CD14-positive monocyte (primary cell): ENCODE measurements around the gene CSPG4. TPM values are rescaled to one million over a fixed set of nuclear protein-coding genes. Genes with fewer than 3 reads are reported as not detected.
"Not testable (repeated sequence)": the region's sequence is repeated elsewhere in the genome, so short reads cannot be mapped to it uniquely, and the experiment has no call there.

Experiments
- DNase-seq, 3 donors: peaks; one replicate each; pipeline ENCODE4 v3.0.0-alpha.2; 2011 to 2022
- H2AFZ ChIP-seq: 2 replicates; pipeline ENCODE4 v1.6.0; 2012; ENCODE audit warnings: mild to moderate bottlenecking, low read depth, low read length, inconsistent platforms; ENCODE audit not compliant: insufficient read depth, poor library complexity, severe bottlenecking
- H3K27ac ChIP-seq, 2 donors: 1 replicate in 1 of 2; 2 replicates in 1 of 2; pipeline ENCODE4 v1.5.1; 2012 to 2013; ENCODE audit warnings: low read length in 2 of 2, control low read depth in 1 of 2, inconsistent platforms in 1 of 2, low read depth in 1 of 2, mild to moderate bottlenecking in 1 of 2
- H3K27me3 ChIP-seq, 2 donors: one replicate each; pipeline versions ENCODE4 v1.6.0 to v1.6.1; 2011 to 2013; ENCODE audit warnings: low read length in 2 of 2; ENCODE audit not compliant: control insufficient read depth in 2 of 2, insufficient read depth in 2 of 2
- H3K36me3 ChIP-seq, 2 donors: replicated peaks in 1 of 2; 1 replicate in 1 of 2; 2 replicates in 1 of 2; pipeline versions ENCODE4 v1.5.1 to v1.6.1; 2012 to 2013; ENCODE audit warnings: low read length in 2 of 2, control low read depth in 1 of 2, inconsistent platforms in 1 of 2, mild to moderate bottlenecking in 1 of 2; ENCODE audit not compliant: insufficient read depth in 2 of 2, control insufficient read depth in 1 of 2
- H3K4me1 ChIP-seq, 2 donors: 1 replicate in 1 of 2; 2 replicates in 1 of 2; pipeline versions ENCODE4 v1.5.1 to v1.6.1; 2012 to 2013; ENCODE audit warnings: low read length in 2 of 2, control low read depth in 1 of 2, inconsistent platforms in 1 of 2, mild to moderate bottlenecking in 1 of 2, moderate library complexity in 1 of 2; ENCODE audit not compliant: insufficient read depth in 2 of 2, control insufficient read depth in 1 of 2
- H3K4me2 ChIP-seq: replicated peaks from 2 replicates; pipeline ENCODE3; 2012; ENCODE audit warnings: low read length, moderate library complexity, mild to moderate bottlenecking; ENCODE audit not compliant: poor library complexity, severe bottlenecking; ENCODE audit errors: extremely low read depth
- H3K4me3 ChIP-seq, 3 experiments: fragments of 200-600 bp in 1 of 3; sonication (generic) in 1 of 3; replicated peaks in 1 of 3; 1 replicate in 2 of 3; 2 replicates in 1 of 3; pipeline ENCODE4 v1.5.1; 2011 to 2013; ENCODE audit warnings: low read length in 3 of 3, mild to moderate bottlenecking in 3 of 3, control low read depth in 2 of 3, low read depth in 2 of 3, inconsistent platforms in 1 of 3, moderate library complexity in 1 of 3
- H3K79me2 ChIP-seq: 2 replicates; pipeline ENCODE4 v1.6.0; 2012; ENCODE audit warnings: mild to moderate bottlenecking, control low read depth, inconsistent platforms, low read length, moderate library complexity; ENCODE audit not compliant: insufficient read depth
- H3K9ac ChIP-seq: 2 replicates; pipeline ENCODE4 v1.6.0; 2017; ENCODE audit warnings: low read length, mild to moderate bottlenecking; ENCODE audit not compliant: insufficient read depth, poor library complexity, severe bottlenecking
- H3K9me3 ChIP-seq, 2 donors: replicated peaks in 1 of 2; 1 replicate in 1 of 2; 2 replicates in 1 of 2; pipeline versions ENCODE4 v1.5.1 to v1.6.1; 2012 to 2013; ENCODE audit warnings: low read length in 2 of 2, control low read depth in 1 of 2; ENCODE audit not compliant: control insufficient read depth in 1 of 2, insufficient read depth in 1 of 2
- H4K20me1 ChIP-seq: 2 replicates; pipeline ENCODE4 v1.6.0; 2012; ENCODE audit warnings: mild to moderate bottlenecking, low read length, control low read depth, moderate library complexity; ENCODE audit not compliant: insufficient read depth
- H3K27ac Mint-ChIP-seq, 7 donors: one replicate each; pipeline ENCODE4 v1.8.0; 2020; ENCODE audit warnings: mild to moderate bottlenecking in 7 of 7, mixed read lengths in 7 of 7, moderate library complexity in 6 of 7, inconsistent platforms in 2 of 7
- H3K27me3 Mint-ChIP-seq, 3 donors: one replicate each; pipeline ENCODE4 v1.8.0; 2021 to 2022; ENCODE audit warnings: low read depth in 3 of 3, mild to moderate bottlenecking in 3 of 3, mixed read lengths in 3 of 3, moderate library complexity in 3 of 3, inconsistent platforms in 1 of 3
- H3K36me3 Mint-ChIP-seq, 2 donors: one replicate each; pipeline ENCODE4 v1.8.0; 2020; ENCODE audit warnings: mixed read lengths in 2 of 2, inconsistent platforms in 1 of 2, mild to moderate bottlenecking in 1 of 2
- H3K4me1 Mint-ChIP-seq: one replicate; pipeline ENCODE4 v1.8.0; 2020; ENCODE audit warnings: mild to moderate bottlenecking, mixed read lengths
- H3K4me3 Mint-ChIP-seq, 2 donors: one replicate each; pipeline ENCODE4 v1.8.0; 2020; ENCODE audit warnings: mild to moderate bottlenecking in 2 of 2, mixed read lengths in 2 of 2, moderate library complexity in 1 of 2
- H3K9me3 Mint-ChIP-seq, 7 donors: one replicate each; pipeline ENCODE4 v1.8.0; 2020 to 2022; ENCODE audit warnings: mixed read lengths in 7 of 7, mild to moderate bottlenecking in 6 of 7, moderate library complexity in 6 of 7, inconsistent platforms in 2 of 7
- CTCF ChIP-seq: fragments of 200-600 bp; IDR thresholded peaks from one replicate; pipeline ENCODE4 v1.8.0; 2022; ENCODE audit warnings: antibody characterized with exemption, mild to moderate bottlenecking
- WGBS: methylation state at CpG from one replicate; pipeline ENCODE4 v1.1.5; 2013; ENCODE audit warnings: missing lambda C conversion rate; ENCODE audit not compliant: insufficient coverage; 5-methylcytosine and 5-hydroxymethylcytosine counted together
- intact Hi-C, 2 donors: fragments of 100-400 bp; cut with micrococcal nuclease; formaldehyde crosslinking; loops; one replicate each; pipeline versions ENCODE4 v1.15.0 to v1.15.1; 2023
- polyA plus RNA-seq, 3 donors: library from polyadenylated mRNA; depleted of rRNA in 1 of 3; unstranded in 2 of 3; stranded (reverse) in 1 of 3; fragments of 300-500 nt in 2 of 3; fragments of >200 nt in 1 of 3; fragmentation: Illumina TruSeq in 2 of 3; gene quantifications; 1 replicate in 2 of 3; 2 replicates in 1 of 3; pipeline ENCODE4 v1.2.3, GENCODE V29; 2012 to 2021

CSPG4 gene
- polyA plus RNA-seq, 3 donors: not detected

GRCh38 chr15:75731248-75732151, 18.9 kb upstream of the CSPG4 start:
- 2% methylated on average over 6 of the region's 28 CpGs for WGBS
- Histone ChIP-seq H3K9ac (no peak overlapping the region), H3K4me1 (peaks cover 32 to 37% of the 10 kb centered on the region in 2 donors), H3K27ac (no peak overlapping the region), H3K4me3 (peak overlapping the region in 1 of 3 experiments; percentile 37), H3K27me3 (peaks cover 0 to 7% of the 10 kb centered on the region in 2 donors), H3K36me3 (no peaks in the 10 kb centered on the region), H2AFZ (peak overlapping the region; percentile 43), H4K20me1 (no peaks in the 10 kb centered on the region), H3K79me2 (no peaks in the 10 kb centered on the region), H3K9me3 (no peaks in the 10 kb centered on the region), H3K4me2 (peak overlapping the region; percentile 59)
- H3K27me3 Mint-ChIP-seq: peaks cover 18 to 41% (median 20%) of the 10 kb centered on the region in 3 donors
- intact Hi-C loops: loop anchor here in 1 of 2 donors (5.0 kb wide), 1 partner anchor 44 kb away; no protein-coding TSS in a partner anchor
- peaks cover 0 to 3% (median 0%) of the 10 kb centered on the region in 7 donors for H3K9me3 Mint-ChIP-seq
- H3K36me3 Mint-ChIP-seq: no peaks in the 10 kb centered on the region
- peak overlapping the region in 5 of 7 donors; percentile 0 to 59 (median 26) for H3K27ac Mint-ChIP-seq
- H3K4me3 Mint-ChIP-seq: peak overlapping the region; percentile 77 to 92
- no peak for DNase-seq
- no peak for TF ChIP-seq CTCF
- peaks cover 41% of the 10 kb centered on the region for H3K4me1 Mint-ChIP-seq

- WGBS: 97% methylated on average over 10 of the region's 17 CpGs
- H4K20me1 ChIP-seq, H3K4me3 Mint-ChIP-seq: not testable (repeated sequence)
These were observed 18.0 kb upstream of the CSPG4 start for GRCh38 chr15:75730376-75731247.

More at GRCh38 chr15:75730376-75731247, 18.0 kb upstream of the CSPG4 start:
- H3K36me3 Mint-ChIP-seq, H3K36me3 ChIP-seq, H3K79me2 ChIP-seq, H3K9ac ChIP-seq, H3K27ac ChIP-seq, DNase-seq, H3K4me2 ChIP-seq, H3K9me3 ChIP-seq, H3K27me3 ChIP-seq, H2AFZ ChIP-seq, H3K4me3 ChIP-seq, H3K9me3 Mint-ChIP-seq: not testable (repeated sequence)
- peak overlapping the region in 1 of 7 donors; percentile 0 for H3K27ac Mint-ChIP-seq
- H3K27me3 Mint-ChIP-seq: peaks cover 20 to 42% (median 21%) of the 10 kb centered on the region in 3 donors
- H3K4me1 Mint-ChIP-seq: peaks cover 33% of the 10 kb centered on the region
- peaks cover 26 to 28% of the 10 kb centered on the region in 2 donors for H3K4me1 ChIP-seq
- intact Hi-C loops: loop anchor here in 1 of 2 donors (5.0 kb wide), 1 partner anchor 43 kb away; no protein-coding TSS in a partner anchor
